GM12865 (cell line): ENCODE data around the gene GLIS1.

Experiments
- DNase-seq: peaks from one replicate; pipeline ENCODE4 v3.0.0; 2010; ENCODE audit warnings: low read depth
- H3K4me3 ChIP-seq: 2 replicates; pipeline ENCODE4 v1.5.1; 2011; ENCODE audit warnings: mild to moderate bottlenecking, low read depth, low read length, control low read depth
- CTCF ChIP-seq: IDR thresholded peaks from 2 replicates; pipeline ENCODE4 v1.5.1; 2011; ENCODE audit warnings: low read length, control low read depth, low read depth, inconsistent platforms; ENCODE audit not compliant: insufficient read depth; ENCODE audit errors: missing control alignments

The GLIS1 gene

GRCh38 chr1:53460211-53460634 is 278.7 kb downstream of the GLIS1 start:
- no peak overlapping the region for H3K4me3 ChIP-seq
- no peak for TF ChIP-seq CTCF
- DNase-seq, result no peak

- H3K4me3 ChIP-seq, result no peak within 1 kb of the TSS
- TF ChIP-seq CTCF, result no peak
- no peak for DNase-seq
Measured at GRCh38 chr1:53459321-53460175, 279.4 kb downstream of the GLIS1 start, which contains the start of gene DMRTB1. DMRTB1 (plus strand) TSS chr1:53459399; CDS start chr1:53459454, 55 bp downstream.

- no peak for TF ChIP-seq CTCF
- DNase-seq, result no peak
- H3K4me3 ChIP-seq, result no peak overlapping the region
Measured at GRCh38 chr1:53458634-53459033, 280.3 kb downstream of the GLIS1 start.
